HG03097 (cell line): ENCODE data around the gene CYP51A1.
"Not testable (repeated sequence)": the region's sequence is repeated elsewhere in the genome, so short reads cannot be mapped to it uniquely, and the experiment has no call there.

Experiments
- ATAC-seq: cut with Tn5 transposase; IDR thresholded peaks from one replicate; pipeline ENCODE4 v1.9.1; 2021; ENCODE audit not compliant: unreplicated experiment, low FRiP score

The CYP51A1 gene

DNA sequence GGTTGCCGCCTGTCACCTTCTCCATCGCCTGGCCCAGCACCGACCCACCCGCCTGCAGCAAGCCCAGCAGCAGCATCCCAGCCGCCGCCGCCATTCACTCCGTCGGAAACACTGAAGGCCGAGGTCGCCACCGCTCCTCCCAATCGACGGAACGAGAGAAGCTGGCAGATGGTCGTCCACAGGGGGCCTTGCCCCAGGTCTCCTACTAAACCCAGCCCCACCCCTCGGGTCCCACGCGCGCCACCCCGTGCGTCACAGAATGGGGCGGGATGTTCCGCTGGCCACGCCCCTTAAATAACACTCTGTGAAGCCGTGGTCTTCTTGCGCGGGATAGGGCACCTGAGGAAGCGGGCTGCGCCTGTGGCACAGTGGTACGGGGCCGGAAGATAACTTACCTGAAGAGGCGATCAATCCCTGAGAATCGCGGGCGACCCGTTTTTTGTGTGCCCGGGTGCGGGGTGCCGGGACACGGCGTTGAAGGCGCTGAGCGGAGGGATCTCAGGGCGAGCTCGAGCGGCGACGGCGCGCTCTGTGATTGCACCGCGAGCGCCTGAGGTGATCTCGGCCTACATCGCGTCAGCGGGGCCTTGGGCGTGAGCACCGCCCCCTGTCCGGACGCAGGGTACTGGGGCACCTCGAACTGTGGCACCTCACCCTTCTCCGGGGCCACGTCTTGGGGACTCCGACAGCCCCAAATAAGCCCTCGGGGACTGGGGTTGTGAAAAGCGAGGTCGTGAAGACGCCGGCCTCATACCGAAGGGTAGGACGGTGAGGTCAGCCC lies at the start of gene CYP51A1:
Gene CYP51A1, minus strand, starts transcription at position 207 of the 781 bp plus-strand sequence. Its CDS starts 113 bp downstream, at position 94.
- peak; percentile 86 for ATAC-seq

- ATAC-seq = peak; percentile 95
These were observed 44.9 kb upstream of the CYP51A1 start, which contains the start of gene LRRD1 for GRCh38 chr7:92178928-92179924. Gene LRRD1 (minus strand): TSS chr7:92179142. CDS start chr7:92165202, 13,940 bp downstream.

- no peak for ATAC-seq
These were observed 43.1 kb upstream of the CYP51A1 start for GRCh38 chr7:92177362-92177761.

DNA sequence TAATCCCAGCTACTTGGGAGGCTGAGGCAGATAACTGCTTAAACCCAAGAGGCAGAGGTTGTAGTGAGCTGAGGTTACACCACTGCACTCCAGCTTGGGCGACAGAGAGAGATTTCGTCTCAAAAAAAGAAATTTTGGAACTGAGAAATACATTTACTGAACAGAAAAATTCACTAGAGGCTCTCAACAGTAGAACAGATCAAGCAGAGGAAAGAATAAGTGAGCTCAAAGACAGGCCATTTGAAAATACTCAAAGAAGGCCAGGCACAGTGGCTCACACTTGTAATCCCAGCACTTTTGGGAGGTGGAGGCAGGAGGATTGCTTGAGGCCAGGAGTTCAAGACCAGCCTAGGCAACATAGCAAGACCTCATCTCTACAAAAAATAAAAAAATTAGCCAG lies 35.3 kb upstream of the CYP51A1 start:
- not testable (repeated sequence) for ATAC-seq

- ATAC-seq = no peak
These were observed 27.0 kb upstream of the CYP51A1 start for GRCh38 chr7:92161271-92161670.

DNA sequence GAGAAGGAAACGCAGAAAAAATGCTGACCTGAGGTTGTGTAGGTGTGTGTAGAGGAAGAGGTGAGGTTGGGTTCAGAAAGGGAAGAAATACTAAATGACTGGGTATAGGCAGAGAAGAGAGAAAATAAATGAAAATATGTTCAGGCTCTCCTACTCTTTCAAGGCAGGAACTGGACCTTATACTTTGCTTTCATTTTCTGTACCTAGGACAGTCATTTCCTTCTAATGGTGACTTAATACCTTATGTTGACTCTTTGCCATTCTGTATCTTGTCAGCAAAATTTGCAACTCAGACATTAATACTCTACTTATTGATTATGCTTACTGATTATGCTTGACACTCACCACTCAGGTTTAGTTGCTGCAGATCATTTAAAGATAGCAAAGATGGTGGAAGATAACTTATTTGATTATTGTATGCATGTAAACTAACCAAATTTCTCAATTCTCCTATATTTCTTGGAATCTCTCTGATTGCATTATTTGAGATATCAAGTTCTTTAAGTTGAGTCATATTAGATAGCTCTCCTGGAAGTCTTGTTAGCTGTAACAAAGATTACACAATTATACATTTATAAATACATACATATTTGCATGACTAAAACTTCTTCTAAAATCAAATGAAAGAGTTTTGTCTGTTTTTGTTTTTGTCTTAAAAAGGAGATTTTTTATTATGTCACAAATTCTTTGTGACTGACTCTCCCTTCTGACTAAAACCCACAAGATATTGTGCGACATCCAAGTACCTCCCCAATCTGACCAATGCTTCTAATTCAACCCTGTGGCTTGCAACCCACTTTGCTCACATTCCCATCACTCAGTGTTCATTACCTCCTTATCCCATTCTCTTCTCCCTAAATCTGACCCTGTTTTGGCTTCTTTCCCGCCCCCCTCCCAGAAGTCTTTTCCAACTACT lies 24.6 kb upstream of the CYP51A1 start:
- ATAC-seq = peak; percentile 89

- no peak for ATAC-seq
These were observed 22.7 kb upstream of the CYP51A1 start for GRCh38 chr7:92156990-92157389.

DNA sequence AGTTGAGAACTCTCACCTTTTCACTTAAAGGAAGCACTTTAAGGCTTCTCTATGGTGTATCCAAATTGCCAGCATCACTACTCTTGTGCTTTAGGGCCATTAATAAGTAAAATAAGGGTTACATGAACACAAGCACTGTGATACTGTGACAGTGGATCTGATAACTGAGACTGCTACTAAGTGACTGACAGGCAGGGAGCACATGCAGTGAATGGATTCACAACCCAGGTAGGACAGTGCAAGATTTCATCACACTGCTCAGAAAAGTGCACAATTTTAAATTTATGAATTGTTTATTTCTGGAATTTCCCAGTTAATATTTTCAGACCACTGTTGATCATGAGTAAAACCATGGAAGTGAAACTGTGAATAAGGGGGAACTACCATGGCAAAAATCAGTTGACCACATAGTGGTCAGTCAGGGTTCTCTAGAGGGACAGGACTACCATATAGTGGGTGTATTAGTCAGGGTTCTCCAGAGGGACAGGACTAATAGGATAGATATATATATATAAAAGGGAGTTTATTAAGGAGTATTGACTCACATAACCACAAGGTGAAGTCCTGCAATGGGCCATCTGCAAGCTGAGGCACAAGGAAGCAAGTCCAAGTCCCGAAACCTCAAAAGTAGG lies 20.9 kb upstream of the CYP51A1 start:
- no peak for ATAC-seq

- no peak for ATAC-seq
These were observed 16.3 kb upstream of the CYP51A1 start for GRCh38 chr7:92150450-92151017.

DNA sequence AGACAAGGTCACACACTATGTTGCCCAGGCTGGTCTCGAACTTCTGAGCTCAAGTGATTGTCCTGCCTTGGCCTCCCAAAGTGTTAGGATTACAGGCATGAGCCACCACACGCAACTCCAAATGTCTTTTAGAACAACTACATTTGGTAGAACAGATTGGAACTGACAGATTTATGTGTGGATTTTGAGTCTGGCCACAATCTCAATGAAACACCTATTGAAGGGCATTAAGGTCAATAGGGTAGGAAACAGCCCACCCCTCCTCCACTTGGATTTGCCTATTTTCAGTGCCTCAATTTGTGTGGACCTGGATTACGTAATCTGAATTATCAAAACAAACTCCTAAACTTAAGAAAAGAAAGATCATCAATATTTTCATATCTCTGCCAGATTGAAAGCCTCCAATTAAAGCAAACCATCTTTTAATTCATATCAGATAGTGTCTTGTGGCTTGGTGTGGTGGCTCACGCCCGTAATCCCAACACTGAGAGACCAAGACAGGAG lies 15.5 kb upstream of the CYP51A1 start:
- ATAC-seq = no peak

GRCh38 chr7:92143192-92143880 lies 9.1 kb upstream of the CYP51A1 start:
- ATAC-seq = not testable (repeated sequence)

DNA sequence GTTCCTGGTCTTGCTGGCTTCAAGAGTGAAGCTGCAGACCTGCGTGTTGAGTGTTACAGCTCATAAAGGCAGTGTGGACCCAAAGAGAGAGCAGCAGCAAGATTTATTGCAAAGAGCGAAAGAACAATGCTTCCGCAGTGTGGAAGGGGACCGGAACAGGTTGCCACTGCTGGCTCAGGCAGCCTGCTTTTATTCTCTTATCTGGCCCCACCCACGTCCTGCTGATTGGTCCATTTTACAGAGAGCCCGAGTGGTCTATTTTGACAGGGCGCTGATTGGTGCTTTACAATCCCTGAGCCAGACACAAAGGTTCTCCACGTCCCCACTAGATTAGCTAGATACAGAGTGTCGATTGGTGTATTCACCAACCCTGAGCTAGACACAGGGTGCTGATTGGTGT lies 8.5 kb upstream of the CYP51A1 start:
- ATAC-seq = not testable (repeated sequence)

DNA sequence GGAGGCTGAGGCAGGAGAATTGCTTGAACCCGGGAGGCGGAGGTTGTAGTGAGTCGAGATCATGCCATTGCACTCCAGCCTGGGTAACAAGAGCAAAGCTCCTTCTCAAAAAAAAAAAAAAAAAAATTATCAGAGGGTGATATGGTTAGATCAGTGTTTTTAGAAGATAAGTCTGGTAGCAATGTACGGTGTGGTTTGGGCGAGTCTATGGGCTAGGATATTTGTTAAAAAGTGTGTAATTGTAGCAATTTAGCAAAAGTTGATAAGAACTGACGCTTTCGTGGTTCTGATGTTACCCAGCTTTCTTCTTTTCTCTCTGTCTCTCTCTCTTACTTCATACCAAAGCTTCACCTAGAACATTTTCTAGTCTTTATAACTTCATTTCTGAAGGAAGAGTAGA lies 6.9 kb upstream of the CYP51A1 start:
- no peak for ATAC-seq

DNA sequence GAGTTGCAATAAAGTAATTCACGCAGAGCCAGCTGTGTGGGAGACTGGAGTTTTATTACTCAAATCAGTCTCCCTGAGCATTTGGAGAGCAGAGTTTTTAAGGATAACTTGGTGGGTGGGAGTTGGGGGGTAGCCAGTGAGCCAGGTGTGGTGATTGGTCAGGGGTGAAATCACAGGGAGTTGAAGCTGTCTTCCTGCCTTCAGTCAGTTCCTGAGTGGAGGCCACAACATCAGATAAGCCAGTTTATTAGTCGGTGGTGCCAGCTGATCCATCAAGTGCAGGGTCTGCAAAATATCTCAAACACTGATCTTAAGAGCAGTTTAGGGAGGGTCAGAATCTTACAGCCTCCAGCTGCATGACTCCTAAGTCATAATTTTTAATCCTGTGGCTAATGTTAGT lies 3.3 kb upstream of the CYP51A1 start:
- no peak for ATAC-seq

- ATAC-seq = no peak
These were observed 994 bp upstream of the CYP51A1 start for GRCh38 chr7:92135052-92135889.

- peak; percentile 21 for ATAC-seq
These were observed 473 bp downstream of the CYP51A1 start for GRCh38 chr7:92133737-92134270.

DNA sequence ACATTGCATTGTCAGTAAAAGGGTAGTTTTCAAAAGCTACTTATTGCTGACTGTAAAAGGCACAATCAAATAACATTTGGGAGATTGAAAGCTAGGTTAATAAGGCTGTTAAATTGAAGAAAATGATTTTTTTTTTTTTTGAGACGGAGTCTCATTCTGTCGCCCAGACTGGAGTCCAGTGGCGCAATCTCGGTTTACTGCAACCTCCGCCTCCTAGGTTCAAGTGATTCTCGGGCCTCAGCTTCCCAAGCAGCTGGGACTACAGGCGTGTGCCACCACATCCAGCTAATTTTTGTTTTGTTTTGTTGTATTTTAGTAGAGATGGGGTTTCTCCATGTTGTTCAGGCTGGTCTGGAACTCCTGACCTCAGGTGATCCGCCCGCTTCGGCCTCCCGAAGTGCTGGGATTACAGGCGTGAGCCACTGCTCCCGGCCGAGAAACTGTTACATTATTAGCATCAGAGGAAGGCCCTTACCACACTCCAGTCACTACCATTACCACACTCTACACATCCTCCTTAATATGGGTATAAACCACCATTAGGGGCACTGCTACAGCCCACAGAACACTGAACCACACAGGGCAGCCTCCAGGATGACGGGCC lies 1.0 kb downstream of the CYP51A1 start:
- no peak for ATAC-seq
